HEK293 (cell line): ENCODE measurements around the gene AXL.

Source experiments
- FEZF1 ChIP-seq: fragments of 450-650 bp; formaldehyde crosslinking; IDR thresholded peaks from 2 replicates; pipeline ENCODE4 v1.5.1; 2016; ENCODE audit warnings: missing biosample characterization, missing genetic modification characterization
- GFI1B ChIP-seq: fragments of 450-650 bp; formaldehyde crosslinking; IDR thresholded peaks from 2 replicates; pipeline ENCODE4 v1.5.1; 2016; ENCODE audit warnings: missing biosample characterization, missing genetic modification characterization
- IKZF3 ChIP-seq: fragments of 450-650 bp; IDR thresholded peaks from 2 replicates; pipeline ENCODE4 v1.5.0; 2018; ENCODE audit warnings: missing biosample characterization, mild to moderate bottlenecking, missing genetic modification characterization, moderate library complexity
- KLF8 ChIP-seq: fragments of 450-650 bp; formaldehyde crosslinking; IDR thresholded peaks from 2 replicates; pipeline ENCODE4 v1.5.1; 2016; ENCODE audit warnings: missing biosample characterization, missing genetic modification characterization
- MEIS1 ChIP-seq: sonication (generic); formaldehyde crosslinking; IDR thresholded peaks from 2 replicates; pipeline ENCODE4 v1.8.1; 2022; ENCODE audit warnings: missing genetic modification reagents, mild to moderate bottlenecking, borderline replicate concordance
- ZBTB48 ChIP-seq: fragments of 450-650 bp; formaldehyde crosslinking; IDR thresholded peaks from 2 replicates; pipeline ENCODE4 v1.5.1; 2016; ENCODE audit warnings: missing biosample characterization, missing genetic modification characterization
- ZFP3 ChIP-seq: fragments of 450-650 bp; formaldehyde crosslinking; IDR thresholded peaks from 2 replicates; pipeline ENCODE4 v1.5.1; 2016; ENCODE audit warnings: low read depth, missing biosample characterization, missing genetic modification characterization
- ZFP41 ChIP-seq: fragments of 450-650 bp; formaldehyde crosslinking; IDR thresholded peaks from 2 replicates; pipeline ENCODE4 v1.5.1; 2016; ENCODE audit warnings: missing biosample characterization, missing genetic modification characterization, borderline replicate concordance
- ZNF266 ChIP-seq: fragments of 450-650 bp; formaldehyde crosslinking; IDR thresholded peaks from 2 replicates; pipeline ENCODE4 v1.5.1; 2016; ENCODE audit warnings: missing biosample characterization, missing genetic modification characterization, low read depth
- ZNF335 ChIP-seq: fragments of 450-650 bp; formaldehyde crosslinking; conservative IDR thresholded peaks from 2 replicates; pipeline ENCODE4 v1.5.1; 2016; ENCODE audit warnings: missing biosample characterization, missing genetic modification characterization
- ZNF350 ChIP-seq: fragments of 450-650 bp; formaldehyde crosslinking; IDR thresholded peaks from 2 replicates; pipeline ENCODE4 v1.5.0; 2017; ENCODE audit warnings: missing biosample characterization, mild to moderate bottlenecking, missing genetic modification characterization
- ZNF433 ChIP-seq: fragments of 450-650 bp; formaldehyde crosslinking; IDR thresholded peaks from 2 replicates; pipeline ENCODE4 v1.5.1; 2016; ENCODE audit warnings: missing biosample characterization, missing genetic modification characterization, low read depth
- ZNF521 ChIP-seq: fragments of 450-650 bp; formaldehyde crosslinking; IDR thresholded peaks from 2 replicates; pipeline ENCODE4 v1.5.1; 2017; ENCODE audit warnings: missing biosample characterization, mild to moderate bottlenecking, missing genetic modification characterization
- ZNF530 ChIP-seq: fragments of 450-650 bp; formaldehyde crosslinking; IDR thresholded peaks from 2 replicates; pipeline ENCODE4 v1.5.1; 2016; ENCODE audit warnings: low read depth, missing biosample characterization, missing genetic modification characterization
- ZNF561 ChIP-seq: fragments of 450-650 bp; IDR thresholded peaks from 2 replicates; pipeline ENCODE4 v1.5.1; 2018; ENCODE audit warnings: missing biosample characterization, missing genetic modification characterization, borderline replicate concordance
- ZNF621 ChIP-seq: fragments of 450-650 bp; formaldehyde crosslinking; IDR thresholded peaks from 2 replicates; pipeline ENCODE4 v1.5.1; 2017; ENCODE audit warnings: missing biosample characterization, missing genetic modification characterization
- ZNF707 ChIP-seq: fragments of 450-650 bp; formaldehyde crosslinking; IDR thresholded peaks from 2 replicates; pipeline ENCODE4 v1.5.1; 2016; ENCODE audit warnings: missing biosample characterization, missing genetic modification characterization
- ZSCAN16 ChIP-seq: fragments of 450-650 bp; formaldehyde crosslinking; IDR thresholded peaks from 2 replicates; pipeline ENCODE4 v1.5.1; 2016; ENCODE audit warnings: missing biosample characterization, missing genetic modification characterization
- ZSCAN30 ChIP-seq: fragments of 450-650 bp; IDR thresholded peaks from 2 replicates; pipeline ENCODE4 v1.5.1; 2018; ENCODE audit warnings: missing biosample characterization, mild to moderate bottlenecking, missing genetic modification characterization, moderate library complexity
- TF ChIP-seq, protein P1 (sequence below): fragments of 450-650 bp; formaldehyde crosslinking; IDR thresholded peaks from 2 replicates; pipeline ENCODE4 v1.5.1; 2016; ENCODE audit warnings: missing biosample characterization, missing genetic modification characterization, borderline replicate concordance
- TF ChIP-seq, protein P2 (sequence below): fragments of 450-650 bp; formaldehyde crosslinking; IDR thresholded peaks from 2 replicates; pipeline ENCODE4 v1.5.1; 2016; ENCODE audit warnings: missing biosample characterization, missing genetic modification characterization
- TF ChIP-seq, protein P3 (sequence below): fragments of 450-650 bp; formaldehyde crosslinking; IDR thresholded peaks from 2 replicates; pipeline ENCODE4 v1.5.1; 2016; ENCODE audit warnings: missing biosample characterization, missing genetic modification characterization
- TF ChIP-seq, protein P4 (sequence below): fragments of 450-650 bp; IDR thresholded peaks from 2 replicates; pipeline ENCODE4 v1.5.1; 2018; ENCODE audit warnings: missing biosample characterization, missing genetic modification characterization
- TF ChIP-seq, protein P5 (sequence below): fragments of 450-650 bp; formaldehyde crosslinking; IDR thresholded peaks from 2 replicates; pipeline ENCODE4 v1.5.1; 2016; ENCODE audit warnings: missing biosample characterization, missing genetic modification characterization, borderline replicate concordance
- TF ChIP-seq, protein P6 (sequence below): fragments of 450-650 bp; formaldehyde crosslinking; IDR thresholded peaks from 2 replicates; pipeline ENCODE4 v1.5.1; 2016; ENCODE audit warnings: missing biosample characterization, missing genetic modification characterization
- TF ChIP-seq, protein P7 (sequence below): IDR thresholded peaks from 2 replicates; pipeline ENCODE4 v1.6.1; 2011; ENCODE audit warnings: mild to moderate bottlenecking, low read depth, low read length, borderline replicate concordance

Gene AXL

DNA sequence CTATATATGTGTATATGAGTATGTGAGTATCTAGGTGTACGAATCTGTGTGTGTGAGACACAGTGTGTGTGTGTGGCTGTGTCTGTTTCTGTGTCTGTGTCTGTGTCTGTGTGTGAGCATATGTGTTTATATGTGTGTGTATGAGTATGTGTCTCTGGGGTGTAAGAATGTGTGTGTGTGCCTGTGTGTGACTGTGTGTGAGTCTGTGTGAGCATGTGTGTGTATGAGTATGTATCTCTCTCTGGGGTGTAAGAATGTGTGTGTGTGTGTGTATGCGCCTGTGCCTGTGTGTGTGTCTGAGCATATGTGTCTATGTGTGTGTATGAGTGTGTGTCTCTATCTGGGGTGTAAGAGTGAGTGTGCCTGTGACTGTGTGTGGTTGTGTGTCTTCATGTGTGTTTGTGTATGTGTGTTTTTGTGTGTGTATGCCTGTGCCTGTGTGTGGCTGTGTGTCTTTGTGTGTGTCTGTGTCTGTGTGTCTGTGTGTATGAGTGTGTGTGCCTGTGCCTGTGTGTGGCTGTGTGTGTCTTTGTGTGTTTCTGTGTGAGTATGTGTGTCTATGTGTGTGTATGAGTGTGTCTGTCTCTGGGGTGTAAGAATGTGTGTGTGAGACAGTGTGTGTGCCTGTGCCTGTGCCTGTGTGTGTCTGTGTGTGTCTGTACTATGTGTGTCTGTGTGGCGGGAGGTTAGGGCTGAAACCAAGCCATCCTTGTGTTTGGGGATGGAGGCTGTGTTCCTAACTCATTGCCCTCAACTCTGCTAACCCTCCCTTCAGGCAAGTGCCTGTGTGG, 11.2 kb downstream of the AXL start (continued):
- TF ChIP-seq, protein P1, sequence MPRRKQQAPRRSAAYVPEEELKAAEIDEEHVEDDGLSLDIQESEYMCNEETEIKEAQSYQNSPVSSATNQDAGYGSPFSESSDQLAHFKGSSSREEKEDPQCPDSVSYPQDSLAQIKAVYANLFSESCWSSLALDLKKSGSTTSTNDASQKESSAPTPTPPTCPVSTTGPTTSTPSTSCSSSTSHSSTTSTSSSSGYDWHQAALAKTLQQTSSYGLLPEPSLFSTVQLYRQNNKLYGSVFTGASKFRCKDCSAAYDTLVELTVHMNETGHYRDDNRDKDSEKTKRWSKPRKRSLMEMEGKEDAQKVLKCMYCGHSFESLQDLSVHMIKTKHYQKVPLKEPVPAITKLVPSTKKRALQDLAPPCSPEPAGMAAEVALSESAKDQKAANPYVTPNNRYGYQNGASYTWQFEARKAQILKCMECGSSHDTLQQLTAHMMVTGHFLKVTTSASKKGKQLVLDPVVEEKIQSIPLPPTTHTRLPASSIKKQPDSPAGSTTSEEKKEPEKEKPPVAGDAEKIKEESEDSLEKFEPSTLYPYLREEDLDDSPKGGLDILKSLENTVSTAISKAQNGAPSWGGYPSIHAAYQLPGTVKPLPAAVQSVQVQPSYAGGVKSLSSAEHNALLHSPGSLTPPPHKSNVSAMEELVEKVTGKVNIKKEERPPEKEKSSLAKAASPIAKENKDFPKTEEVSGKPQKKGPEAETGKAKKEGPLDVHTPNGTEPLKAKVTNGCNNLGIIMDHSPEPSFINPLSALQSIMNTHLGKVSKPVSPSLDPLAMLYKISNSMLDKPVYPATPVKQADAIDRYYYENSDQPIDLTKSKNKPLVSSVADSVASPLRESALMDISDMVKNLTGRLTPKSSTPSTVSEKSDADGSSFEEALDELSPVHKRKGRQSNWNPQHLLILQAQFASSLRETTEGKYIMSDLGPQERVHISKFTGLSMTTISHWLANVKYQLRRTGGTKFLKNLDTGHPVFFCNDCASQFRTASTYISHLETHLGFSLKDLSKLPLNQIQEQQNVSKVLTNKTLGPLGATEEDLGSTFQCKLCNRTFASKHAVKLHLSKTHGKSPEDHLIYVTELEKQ (tag by site-specific recombination): no peak
- TF ChIP-seq ZNF561 (no peak), KLF8 (tag by site-specific recombination) (no peak), IKZF3 (tag by site-specific recombination) (no peak), ZNF350 (tag by site-specific recombination) (no peak), ZNF266 (tag by site-specific recombination) (no peak), ZNF335 (tag by site-specific recombination) (no peak), ZNF521 (tag by site-specific recombination) (no peak), ZNF530 (no peak), ZSCAN30 (no peak), FEZF1 (tag by site-specific recombination) (no peak), ZFP41 (no peak), ZNF621 (tag by site-specific recombination) (no peak; the same call in 1 of the 2 replicates), ZNF433 (tag by site-specific recombination) (no peak), ZBTB48 (tag by site-specific recombination) (peak; percentile 45), GFI1B (tag by site-specific recombination) (no peak; the same call in 1 of the 2 replicates), MEIS1 (CRISPR knock-in tag) (no peak), ZSCAN16 (tag by site-specific recombination) (no peak), ZFP3 (tag by site-specific recombination) (no peak), ZNF707 (tag by site-specific recombination) (no peak)
- TF ChIP-seq, protein P2, sequence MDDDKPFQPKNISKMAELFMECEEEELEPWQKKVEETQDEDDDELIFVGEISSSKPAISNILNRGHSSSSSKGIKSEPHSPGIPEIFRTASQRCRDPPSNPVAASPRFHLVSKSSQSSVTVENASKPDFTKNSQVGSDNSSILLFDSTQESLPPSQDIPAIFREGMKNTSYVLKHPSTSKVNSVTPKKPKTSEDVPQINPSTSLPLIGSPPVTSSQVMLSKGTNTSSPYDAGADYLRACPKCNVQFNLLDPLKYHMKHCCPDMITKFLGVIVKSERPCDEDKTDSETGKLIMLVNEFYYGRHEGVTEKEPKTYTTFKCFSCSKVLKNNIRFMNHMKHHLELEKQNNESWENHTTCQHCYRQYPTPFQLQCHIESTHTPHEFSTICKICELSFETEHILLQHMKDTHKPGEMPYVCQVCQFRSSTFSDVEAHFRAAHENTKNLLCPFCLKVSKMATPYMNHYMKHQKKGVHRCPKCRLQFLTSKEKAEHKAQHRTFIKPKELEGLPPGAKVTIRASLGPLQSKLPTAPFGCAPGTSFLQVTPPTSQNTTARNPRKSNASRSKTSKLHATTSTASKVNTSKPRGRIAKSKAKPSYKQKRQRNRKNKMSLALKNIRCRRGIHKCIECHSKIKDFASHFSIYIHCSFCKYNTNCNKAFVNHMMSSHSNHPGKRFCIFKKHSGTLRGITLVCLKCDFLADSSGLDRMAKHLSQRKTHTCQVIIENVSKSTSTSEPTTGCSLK (tag by site-specific recombination): no peak
- TF ChIP-seq, protein P3, sequence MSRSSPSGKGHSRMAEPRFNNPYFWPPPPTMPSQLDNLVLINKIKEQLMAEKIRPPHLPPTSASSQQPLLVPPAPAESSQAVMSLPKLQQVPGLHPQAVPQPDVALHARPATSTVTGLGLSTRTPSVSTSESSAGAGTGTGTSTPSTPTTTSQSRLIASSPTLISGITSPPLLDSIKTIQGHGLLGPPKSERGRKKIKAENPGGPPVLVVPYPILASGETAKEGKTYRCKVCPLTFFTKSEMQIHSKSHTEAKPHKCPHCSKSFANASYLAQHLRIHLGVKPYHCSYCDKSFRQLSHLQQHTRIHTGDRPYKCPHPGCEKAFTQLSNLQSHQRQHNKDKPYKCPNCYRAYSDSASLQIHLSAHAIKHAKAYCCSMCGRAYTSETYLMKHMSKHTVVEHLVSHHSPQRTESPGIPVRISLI: no peak
- TF ChIP-seq, protein P4, sequence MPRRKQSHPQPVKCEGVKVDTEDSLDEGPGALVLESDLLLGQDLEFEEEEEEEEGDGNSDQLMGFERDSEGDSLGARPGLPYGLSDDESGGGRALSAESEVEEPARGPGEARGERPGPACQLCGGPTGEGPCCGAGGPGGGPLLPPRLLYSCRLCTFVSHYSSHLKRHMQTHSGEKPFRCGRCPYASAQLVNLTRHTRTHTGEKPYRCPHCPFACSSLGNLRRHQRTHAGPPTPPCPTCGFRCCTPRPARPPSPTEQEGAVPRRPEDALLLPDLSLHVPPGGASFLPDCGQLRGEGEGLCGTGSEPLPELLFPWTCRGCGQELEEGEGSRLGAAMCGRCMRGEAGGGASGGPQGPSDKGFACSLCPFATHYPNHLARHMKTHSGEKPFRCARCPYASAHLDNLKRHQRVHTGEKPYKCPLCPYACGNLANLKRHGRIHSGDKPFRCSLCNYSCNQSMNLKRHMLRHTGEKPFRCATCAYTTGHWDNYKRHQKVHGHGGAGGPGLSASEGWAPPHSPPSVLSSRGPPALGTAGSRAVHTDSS (tag by site-specific recombination): no peak
- TF ChIP-seq, protein P5, sequence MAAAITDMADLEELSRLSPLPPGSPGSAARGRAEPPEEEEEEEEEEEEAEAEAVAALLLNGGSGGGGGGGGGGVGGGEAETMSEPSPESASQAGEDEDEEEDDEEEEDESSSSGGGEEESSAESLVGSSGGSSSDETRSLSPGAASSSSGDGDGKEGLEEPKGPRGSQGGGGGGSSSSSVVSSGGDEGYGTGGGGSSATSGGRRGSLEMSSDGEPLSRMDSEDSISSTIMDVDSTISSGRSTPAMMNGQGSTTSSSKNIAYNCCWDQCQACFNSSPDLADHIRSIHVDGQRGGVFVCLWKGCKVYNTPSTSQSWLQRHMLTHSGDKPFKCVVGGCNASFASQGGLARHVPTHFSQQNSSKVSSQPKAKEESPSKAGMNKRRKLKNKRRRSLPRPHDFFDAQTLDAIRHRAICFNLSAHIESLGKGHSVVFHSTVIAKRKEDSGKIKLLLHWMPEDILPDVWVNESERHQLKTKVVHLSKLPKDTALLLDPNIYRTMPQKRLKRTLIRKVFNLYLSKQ: no peak
- TF ChIP-seq, protein P6, sequence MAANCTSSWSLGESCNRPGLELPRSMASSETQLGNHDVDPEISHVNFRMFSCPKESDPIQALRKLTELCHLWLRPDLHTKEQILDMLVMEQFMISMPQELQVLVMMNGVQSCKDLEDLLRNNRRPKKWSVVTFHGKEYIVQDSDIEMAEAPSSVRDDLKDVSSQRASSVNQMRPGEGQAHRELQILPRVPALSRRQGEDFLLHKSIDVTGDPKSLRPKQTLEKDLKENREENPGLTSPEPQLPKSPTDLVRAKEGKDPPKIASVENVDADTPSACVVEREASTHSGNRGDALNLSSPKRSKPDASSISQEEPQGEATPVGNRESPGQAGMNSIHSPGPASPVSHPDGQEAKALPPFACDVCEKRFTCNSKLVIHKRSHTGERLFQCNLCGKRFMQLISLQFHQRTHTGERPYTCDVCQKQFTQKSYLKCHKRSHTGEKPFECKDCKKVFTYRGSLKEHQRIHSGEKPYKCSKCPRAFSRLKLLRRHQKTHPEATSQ (tag by site-specific recombination): no peak
- TF ChIP-seq, protein P7, sequence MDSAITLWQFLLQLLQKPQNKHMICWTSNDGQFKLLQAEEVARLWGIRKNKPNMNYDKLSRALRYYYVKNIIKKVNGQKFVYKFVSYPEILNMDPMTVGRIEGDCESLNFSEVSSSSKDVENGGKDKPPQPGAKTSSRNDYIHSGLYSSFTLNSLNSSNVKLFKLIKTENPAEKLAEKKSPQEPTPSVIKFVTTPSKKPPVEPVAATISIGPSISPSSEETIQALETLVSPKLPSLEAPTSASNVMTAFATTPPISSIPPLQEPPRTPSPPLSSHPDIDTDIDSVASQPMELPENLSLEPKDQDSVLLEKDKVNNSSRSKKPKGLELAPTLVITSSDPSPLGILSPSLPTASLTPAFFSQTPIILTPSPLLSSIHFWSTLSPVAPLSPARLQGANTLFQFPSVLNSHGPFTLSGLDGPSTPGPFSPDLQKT: no peak
